Activated naive CD4-positive, alpha-beta T cell treated with anti-CD3 and anti-CD28 coated beads, Interleukin-2, amount 50 U/mL, for 72 hours (primary cell): Measurements from ENCODE around the gene WDR48. TPM values are rescaled to one million over a fixed set of nuclear protein-coding genes. Genes with fewer than 3 reads are reported as not detected.
A peak's percentile ranks its signal among the peaks of the same experiment; 100 is the strongest.

Experiments used
- ATAC-seq, 2 donors: fragments of 150-1000 bp; cut with Tn5 transposase; 2 replicates each; pipeline ENCODE4 v1.10.0; 2021; ENCODE audit warnings: mild to moderate bottlenecking in 2 of 2, moderate library complexity in 2 of 2
- DNase-seq, 2 donors: peaks; one replicate each; pipeline ENCODE4 v3.0.0; 2021 to 2022; ENCODE audit warnings: low spot score in 2 of 2
- H3K27ac Mint-ChIP-seq, 2 donors: one replicate each; pipeline ENCODE4 v1.8.0; 2022; ENCODE audit warnings: mild to moderate bottlenecking in 2 of 2, mixed read lengths in 2 of 2
- H3K36me3 Mint-ChIP-seq, 2 donors: one replicate each; pipeline ENCODE4 v1.8.0; 2022; ENCODE audit warnings: mixed read lengths in 2 of 2
- H3K9me3 Mint-ChIP-seq, 2 donors: one replicate each; pipeline ENCODE4 v1.8.0; 2022; ENCODE audit warnings: mixed read lengths in 2 of 2
- total RNA-seq, 2 donors: library from RNA; stranded (reverse); gene quantifications; one replicate each; pipeline ENCODE4 v1.2.3, GENCODE V29; 2022

Gene WDR48
- total RNA-seq, 2 donors from 2014 or later = 39.2 to 51.8 TPM

- Mint-ChIP-seq H3K27ac (peak overlapping the region; percentile 53 to 67), H3K36me3 (peaks cover 0 to 5% of the 10 kb centered on the region in 2 donors), H3K9me3 (no peaks in the 10 kb centered on the region)
- DNase-seq = peak in 1 of 2 donors; percentile 41
- ATAC-seq = no peak
These were observed 54.5 kb downstream of the WDR48 start for GRCh38 chr3:39106281-39106811.

GRCh38 chr3:39106851-39107387 is 55.1 kb downstream of the WDR48 start:
- peak in 1 of 2 donors; percentile 70 for DNase-seq
- Mint-ChIP-seq H3K27ac (peak overlapping the region; percentile 53 to 67), H3K9me3 (no peaks in the 10 kb centered on the region), H3K36me3 (peaks cover 0 to 5% of the 10 kb centered on the region in 2 donors)
- peak; percentile 11 to 34 for ATAC-seq

- Mint-ChIP-seq H3K36me3 (peaks cover 0 to 5% of the 10 kb centered on the region in 2 donors), H3K9me3 (no peaks in the 10 kb centered on the region), H3K27ac (peak within 1 kb of the TSS; percentile 86 to 93)
- DNase-seq (peak in 1 of 2 donors; percentile 53), ATAC-seq (peak; percentile 73 to 77)
These were observed 55.8 kb downstream of the WDR48 start, which contains the start of the genes GORASP1 and TTC21A for GRCh38 chr3:39107388-39108199. GORASP1 (minus strand) TSS chr3:39107627; CDS start chr3:39107541, 86 bp downstream. TTC21A (plus strand) TSS chr3:39107680; CDS start chr3:39107838, 158 bp downstream.

- H3K36me3 Mint-ChIP-seq = peaks cover 0 to 5% of the 10 kb centered on the region in 2 donors
- ATAC-seq (peak; percentile 50 to 59), DNase-seq (peak in 1 of 2 donors; percentile 38)
- peak overlapping the region; percentile 86 to 93 for H3K27ac Mint-ChIP-seq
- no peaks in the 10 kb centered on the region for H3K9me3 Mint-ChIP-seq
These were observed 56.4 kb downstream of the WDR48 start for GRCh38 chr3:39108200-39108710.

- Mint-ChIP-seq H3K36me3 (peaks cover 0 to 5% of the 10 kb centered on the region in 2 donors), H3K9me3 (no peaks in the 10 kb centered on the region), H3K27ac (no peak overlapping the region)
- peak in 1 of 2 donors; percentile 7 for DNase-seq
- no peak for ATAC-seq
These were observed 57.3 kb downstream of the WDR48 start for GRCh38 chr3:39109086-39109485.

GRCh38 chr3:39110041-39110639 is 58.3 kb downstream of the WDR48 start:
- H3K27ac Mint-ChIP-seq = no peak overlapping the region
- H3K36me3 Mint-ChIP-seq = peaks cover 0 to 5% of the 10 kb centered on the region in 2 donors
- DNase-seq (peak in 1 of 2 donors; percentile 4), ATAC-seq (no peak)
- no peaks in the 10 kb centered on the region for H3K9me3 Mint-ChIP-seq

- Mint-ChIP-seq H3K9me3 (no peaks in the 10 kb centered on the region), H3K36me3 (peaks cover 0 to 5% of the 10 kb centered on the region in 2 donors), H3K27ac (no peak overlapping the region)
- ATAC-seq (no peak), DNase-seq (peak in 1 of 2 donors; percentile 38)
These were observed 60.3 kb downstream of the WDR48 start for GRCh38 chr3:39112113-39112512.

- H3K27ac Mint-ChIP-seq = no peak overlapping the region
- ATAC-seq (no peak), DNase-seq (no peak)
- no peaks in the 10 kb centered on the region for H3K9me3 Mint-ChIP-seq
- peaks cover 0 to 4% of the 10 kb centered on the region in 2 donors for H3K36me3 Mint-ChIP-seq
These were observed 60.7 kb downstream of the WDR48 start for GRCh38 chr3:39112535-39112934.

- ATAC-seq = no peak
- DNase-seq = peak in 1 of 2 donors; percentile 30
- no peaks in the 10 kb centered on the region for H3K9me3 Mint-ChIP-seq
- no peaks in the 10 kb centered on the region for H3K36me3 Mint-ChIP-seq
- H3K27ac Mint-ChIP-seq = no peak overlapping the region
These were observed 61.5 kb downstream of the WDR48 start for GRCh38 chr3:39113291-39113690.

- DNase-seq = peak in 1 of 2 donors; percentile 39
- Mint-ChIP-seq H3K36me3 (no peaks in the 10 kb centered on the region), H3K27ac (no peak overlapping the region), H3K9me3 (no peaks in the 10 kb centered on the region)
- no peak for ATAC-seq
These were observed 62.6 kb downstream of the WDR48 start for GRCh38 chr3:39114456-39114855.

- H3K9me3 Mint-ChIP-seq = no peaks in the 10 kb centered on the region
- DNase-seq (no peak), ATAC-seq (no peak)
- no peak overlapping the region for H3K27ac Mint-ChIP-seq
- H3K36me3 Mint-ChIP-seq = no peaks in the 10 kb centered on the region
These were observed 64.1 kb downstream of the WDR48 start for GRCh38 chr3:39115870-39116269.

GRCh38 chr3:39118079-39118478 is 66.3 kb downstream of the WDR48 start:
- no peaks in the 10 kb centered on the region for H3K9me3 Mint-ChIP-seq
- ATAC-seq = no peak
- no peak for DNase-seq
- H3K27ac Mint-ChIP-seq = no peak overlapping the region
- no peaks in the 10 kb centered on the region for H3K36me3 Mint-ChIP-seq

- no peak for DNase-seq
- Mint-ChIP-seq H3K27ac (no peak overlapping the region), H3K36me3 (no peaks in the 10 kb centered on the region), H3K9me3 (no peaks in the 10 kb centered on the region)
- ATAC-seq = no peak
These were observed 67.3 kb downstream of the WDR48 start for GRCh38 chr3:39118931-39119660.

GRCh38 chr3:39121621-39122020 is 69.8 kb downstream of the WDR48 start:
- H3K27ac Mint-ChIP-seq = no peak overlapping the region
- no peaks in the 10 kb centered on the region for H3K9me3 Mint-ChIP-seq
- ATAC-seq (no peak), DNase-seq (no peak)
- H3K36me3 Mint-ChIP-seq = no peaks in the 10 kb centered on the region

GRCh38 chr3:39122813-39123212 is 71.0 kb downstream of the WDR48 start:
- Mint-ChIP-seq H3K27ac (no peak overlapping the region), H3K36me3 (no peaks in the 10 kb centered on the region)

More at GRCh38 chr3:39122813-39123212, 71.0 kb downstream of the WDR48 start:
- DNase-seq (no peak), ATAC-seq (no peak)
- no peaks in the 10 kb centered on the region for H3K9me3 Mint-ChIP-seq
